Right lobe of liver (tissue), 4 donors: Measurements from ENCODE around the gene LPAR3.

Source experiments
- CTCF ChIP-seq, 4 donors: fragments of 200-600 bp in 3 of 4; fragments of 450-650 bp in 1 of 4; IDR thresholded peaks; one replicate each; pipeline versions ENCODE4 v1.5.1 to v1.8.0; 2016 to 2022; ENCODE audit warnings: antibody characterized with exemption in 4 of 4, mild to moderate bottlenecking in 2 of 4
- POLR2A ChIP-seq: fragments of 450-650 bp; IDR thresholded peaks from one replicate; pipeline ENCODE4 v1.6.1; 2017; ENCODE audit warnings: antibody characterized with exemption, mild to moderate bottlenecking
- donor health status: DM: no; HTN: no; CAD: no.
- donor health status: DM: no; HTN: no; CAD: no.
- donor health status: DM: no; HTN: yes; CAD: no.

- TF ChIP-seq CTCF (IDR thresholded peaks at IDR 0.05) (no peak), POLR2A (no peak)
Measured at GRCh38 chr1:84840346-84840745, 52.7 kb downstream of the LPAR3 start.
